Testis (tissue), 2 donors: Measurements from ENCODE around the gene PACSIN2.

Source experiments
- POLR2A ChIP-seq: fragments of 450-650 bp; IDR thresholded peaks from one replicate; pipeline ENCODE4 v1.6.1; 2017; ENCODE audit warnings: antibody characterized with exemption, mild to moderate bottlenecking, moderate library complexity
- TF ChIP-seq, protein P1 (sequence below), 3 experiments: fragments of 450-650 bp in 2 of 3; fragments of 200-600 bp in 1 of 3; sonication (generic) in 1 of 3; IDR thresholded peaks; one replicate each; pipeline ENCODE4 v1.5.1; 2016 to 2019; ENCODE audit warnings: antibody characterized with exemption in 3 of 3, mild to moderate bottlenecking in 2 of 3, moderate library complexity in 1 of 3

DNA sequence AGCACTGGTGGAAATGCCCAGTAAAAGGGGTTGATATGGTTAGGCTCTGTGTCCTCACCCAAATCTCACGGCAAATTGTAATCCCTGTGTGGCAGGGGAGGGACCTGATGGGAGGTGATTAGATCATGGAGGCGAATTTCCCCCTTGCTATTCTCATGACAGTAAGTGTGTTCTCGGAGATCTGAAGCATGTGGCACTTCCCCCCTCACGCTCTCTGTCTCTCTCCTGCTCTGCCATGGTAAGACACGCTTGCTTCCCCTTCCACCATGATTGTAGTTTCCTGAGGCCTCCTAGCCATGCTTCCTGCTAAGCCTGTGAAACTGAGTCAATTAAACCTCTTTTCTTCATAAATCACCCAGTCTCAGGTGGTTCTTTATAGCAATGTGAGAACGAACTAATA lies 37.4 kb downstream of the PACSIN2 start:
- TF ChIP-seq, protein P1, sequence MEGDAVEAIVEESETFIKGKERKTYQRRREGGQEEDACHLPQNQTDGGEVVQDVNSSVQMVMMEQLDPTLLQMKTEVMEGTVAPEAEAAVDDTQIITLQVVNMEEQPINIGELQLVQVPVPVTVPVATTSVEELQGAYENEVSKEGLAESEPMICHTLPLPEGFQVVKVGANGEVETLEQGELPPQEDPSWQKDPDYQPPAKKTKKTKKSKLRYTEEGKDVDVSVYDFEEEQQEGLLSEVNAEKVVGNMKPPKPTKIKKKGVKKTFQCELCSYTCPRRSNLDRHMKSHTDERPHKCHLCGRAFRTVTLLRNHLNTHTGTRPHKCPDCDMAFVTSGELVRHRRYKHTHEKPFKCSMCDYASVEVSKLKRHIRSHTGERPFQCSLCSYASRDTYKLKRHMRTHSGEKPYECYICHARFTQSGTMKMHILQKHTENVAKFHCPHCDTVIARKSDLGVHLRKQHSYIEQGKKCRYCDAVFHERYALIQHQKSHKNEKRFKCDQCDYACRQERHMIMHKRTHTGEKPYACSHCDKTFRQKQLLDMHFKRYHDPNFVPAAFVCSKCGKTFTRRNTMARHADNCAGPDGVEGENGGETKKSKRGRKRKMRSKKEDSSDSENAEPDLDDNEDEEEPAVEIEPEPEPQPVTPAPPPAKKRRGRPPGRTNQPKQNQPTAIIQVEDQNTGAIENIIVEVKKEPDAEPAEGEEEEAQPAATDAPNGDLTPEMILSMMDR (IDR thresholded peaks at IDR 0.05), result no peak
- TF ChIP-seq POLR2A, result no peak
